ENCODE data around the gene LRRC43. TPM values are rescaled to one million over a fixed set of nuclear protein-coding genes. Genes with fewer than 3 reads are reported as not detected.

LRRC43 gene
- polyA plus RNA-seq, 1 donor from 2014 or later: 4.8 TPM

- no peaks in the 10 kb centered on the region for H4K20me1 ChIP-seq (ENCODE audit: insufficient read depth)
- H3K36me3 ChIP-seq (ENCODE audit: insufficient read depth, low read length): no peaks in the 10 kb centered on the region
- H3K4me2 ChIP-seq (ENCODE audit: low read length): no peak overlapping the region
- no peak overlapping the region for H3K27ac ChIP-seq (ENCODE audit: low read length)
- no peaks in the 10 kb centered on the region for H3K9me2 ChIP-seq (ENCODE audit: insufficient read depth, low read length)
- no peaks in the 10 kb centered on the region for H3K79me2 ChIP-seq (replicated peaks; ENCODE audit: insufficient read depth, low read length)
- no peaks in the 10 kb centered on the region for H3K27me3 ChIP-seq (ENCODE audit: insufficient read depth, low read depth, low read length)
- H3K9me3 ChIP-seq (ENCODE audit: low read length): no peaks in the 10 kb centered on the region
- no peaks in the 10 kb centered on the region for H3F3A ChIP-seq (ENCODE audit: insufficient read depth, low read length, poor library complexity, severe bottlenecking)
- TF ChIP-seq EZH2 (IDR thresholded peaks at IDR 0.05; ENCODE audit: borderline replicate concordance, insufficient read depth, low read length, poor library complexity, severe bottlenecking) (no peak), CTCF (IDR thresholded peaks at IDR 0.05; ENCODE audit: poor library complexity, severe bottlenecking) (no peak), TAF1 (IDR thresholded peaks at IDR 0.05; ENCODE audit: low read depth) (no peak), EP300 (conservative IDR thresholded peaks at IDR 0.05; ENCODE audit: poor library complexity, severe bottlenecking) (no peak), SMC3 (conservative IDR thresholded peaks at IDR 0.05; ENCODE audit: poor library complexity) (no peak), RAD21 (conservative IDR thresholded peaks at IDR 0.05) (no peak), REST (IDR thresholded peaks at IDR 0.05; ENCODE audit: borderline replicate concordance) (no peak), MXI1 (conservative IDR thresholded peaks at IDR 0.05; ENCODE audit: poor library complexity, severe bottlenecking) (no peak), POLR2AphosphoS5 (IDR thresholded peaks at IDR 0.05) (no peak)
- H3K9ac ChIP-seq (ENCODE audit: low read length): no peak overlapping the region
- H2AFZ ChIP-seq (ENCODE audit: low read depth, low read length): no peak overlapping the region
- no peak overlapping the region for H3K4me3 ChIP-seq (ENCODE audit: low read length)
These were observed 32.7 kb upstream of the LRRC43 start for GRCh38 chr12:122150127-122150681.

- no peaks in the 10 kb centered on the region for H3K9me3 ChIP-seq (ENCODE audit: low read length)
- H3F3A ChIP-seq (ENCODE audit: insufficient read depth, low read length, poor library complexity, severe bottlenecking): no peaks in the 10 kb centered on the region
- no peaks in the 10 kb centered on the region for H3K27me3 ChIP-seq (ENCODE audit: insufficient read depth, low read depth, low read length)
These were observed 30.2 kb upstream of the LRRC43 start for GRCh38 chr12:122152754-122153153.

More at GRCh38 chr12:122152754-122153153, 30.2 kb upstream of the LRRC43 start:
- Histone ChIP-seq H3K4me3 (ENCODE audit: low read length) (no peak overlapping the region), H3K79me2 (replicated peaks; ENCODE audit: insufficient read depth, low read length) (no peaks in the 10 kb centered on the region), H4K20me1 (ENCODE audit: insufficient read depth) (no peaks in the 10 kb centered on the region), H3K36me3 (ENCODE audit: insufficient read depth, low read length) (no peaks in the 10 kb centered on the region), H2AFZ (ENCODE audit: low read depth, low read length) (no peak overlapping the region), H3K9me2 (ENCODE audit: insufficient read depth, low read length) (no peaks in the 10 kb centered on the region), H3K9ac (ENCODE audit: low read length) (no peak overlapping the region), H3K27ac (ENCODE audit: low read length) (no peak overlapping the region), H3K4me2 (ENCODE audit: low read length) (no peak overlapping the region)
- no peak for TF ChIP-seq SMC3 (conservative IDR thresholded peaks at IDR 0.05; ENCODE audit: poor library complexity)
- no peak for TF ChIP-seq RAD21 (conservative IDR thresholded peaks at IDR 0.05)
- no peak for TF ChIP-seq REST (IDR thresholded peaks at IDR 0.05; ENCODE audit: borderline replicate concordance)
- TF ChIP-seq EZH2 (IDR thresholded peaks at IDR 0.05; ENCODE audit: borderline replicate concordance, insufficient read depth, low read length, poor library complexity, severe bottlenecking): no peak
- no peak for TF ChIP-seq TAF1 (IDR thresholded peaks at IDR 0.05; ENCODE audit: low read depth)
- TF ChIP-seq CTCF (IDR thresholded peaks at IDR 0.05; ENCODE audit: poor library complexity, severe bottlenecking): no peak

Measured in neural cell (in vitro differentiated cells).